ENCODE data around the gene VDR.

The VDR gene

GRCh38 chr12:47808050-47808449 is 96.7 kb downstream of the VDR start:
- Mint-ChIP-seq H3K9me3 (no peaks in the 10 kb centered on the region), H3K4me1 (ENCODE audit: low read depth) (peaks cover 98% of the 10 kb centered on the region), H3K27me3 (no peaks in the 10 kb centered on the region), H3K27ac (peak overlapping the region; percentile 96), H3K4me3 (peak overlapping the region; percentile 77), H3K36me3 (ENCODE audit: low read depth) (peaks cover 54% of the 10 kb centered on the region)

DNA sequence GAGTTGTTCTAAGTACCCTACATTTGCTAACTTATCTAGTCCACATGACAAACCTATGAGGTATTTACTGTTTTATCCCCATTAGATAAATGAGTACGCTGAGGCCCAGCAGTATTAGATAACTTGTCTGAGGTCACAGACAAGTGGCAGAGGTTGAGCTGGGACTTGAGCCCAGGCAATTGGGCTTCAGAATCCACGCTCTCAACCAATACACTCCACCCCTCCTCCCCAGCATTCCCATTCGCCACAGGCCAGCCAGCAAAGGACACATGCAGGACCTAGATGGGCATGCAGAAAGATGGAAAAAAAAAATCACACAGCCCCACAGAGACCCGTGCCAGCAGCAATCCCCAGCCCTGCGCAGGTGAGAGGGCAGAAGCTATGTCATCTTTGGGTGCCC is 97.5 kb downstream of the VDR start:
- H3K9me3 Mint-ChIP-seq, result no peaks in the 10 kb centered on the region
- H3K36me3 Mint-ChIP-seq (ENCODE audit: low read depth), result peaks cover 52% of the 10 kb centered on the region
- no peaks in the 10 kb centered on the region for H3K27me3 Mint-ChIP-seq
- H3K27ac Mint-ChIP-seq, result peak overlapping the region; percentile 96
- H3K4me3 Mint-ChIP-seq, result peak overlapping the region; percentile 77
- peaks cover 100% of the 10 kb centered on the region for H3K4me1 Mint-ChIP-seq (ENCODE audit: low read depth)

GRCh38 chr12:47805417-47805816 is 99.4 kb downstream of the VDR start:
- Mint-ChIP-seq H3K36me3 (ENCODE audit: low read depth) (peaks cover 50% of the 10 kb centered on the region), H3K4me1 (ENCODE audit: low read depth) (peaks cover 96% of the 10 kb centered on the region), H3K27me3 (no peaks in the 10 kb centered on the region), H3K9me3 (no peaks in the 10 kb centered on the region), H3K4me3 (peak overlapping the region; percentile 54), H3K27ac (peak overlapping the region; percentile 96)

- no peaks in the 10 kb centered on the region for H3K27me3 Mint-ChIP-seq
- H3K4me1 Mint-ChIP-seq (ENCODE audit: low read depth), result peaks cover 96% of the 10 kb centered on the region
- H3K9me3 Mint-ChIP-seq, result no peaks in the 10 kb centered on the region
- H3K36me3 Mint-ChIP-seq (ENCODE audit: low read depth), result peaks cover 56% of the 10 kb centered on the region
- peak overlapping the region; percentile 96 for H3K27ac Mint-ChIP-seq
- H3K4me3 Mint-ChIP-seq, result no peak overlapping the region
Measured at GRCh38 chr12:47804171-47804570, 100.6 kb downstream of the VDR start.

- Mint-ChIP-seq H3K36me3 (ENCODE audit: low read depth) (peaks cover 59% of the 10 kb centered on the region), H3K27ac (peak overlapping the region; percentile 96), H3K9me3 (no peaks in the 10 kb centered on the region), H3K4me1 (ENCODE audit: low read depth) (peaks cover 95% of the 10 kb centered on the region), H3K4me3 (peak overlapping the region; percentile 12), H3K27me3 (no peaks in the 10 kb centered on the region)
Measured at GRCh38 chr12:47803191-47803875, 101.5 kb downstream of the VDR start.

DNA sequence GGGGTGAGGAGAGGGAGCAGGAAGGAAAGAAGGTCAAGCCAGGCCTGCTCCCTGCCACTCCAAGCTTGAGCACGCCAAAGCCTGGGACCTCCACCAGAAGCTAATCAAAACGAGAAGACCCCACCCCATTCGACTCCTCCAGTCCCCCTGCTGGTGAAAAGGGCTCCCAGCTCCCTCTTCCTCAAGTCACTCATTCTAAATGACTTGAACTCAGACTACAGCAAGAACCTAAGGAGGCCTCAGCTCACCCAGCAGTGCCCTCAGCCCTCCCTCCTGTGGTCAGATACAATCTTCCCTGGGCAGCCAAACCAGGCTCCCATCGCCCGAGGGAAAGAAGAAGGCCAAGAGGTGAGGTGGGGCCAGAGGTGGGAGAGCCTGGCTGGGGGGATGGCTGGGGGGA is 102.5 kb downstream of the VDR start:
- Mint-ChIP-seq H3K36me3 (ENCODE audit: low read depth) (peaks cover 64% of the 10 kb centered on the region), H3K4me3 (no peak overlapping the region), H3K27me3 (no peaks in the 10 kb centered on the region), H3K27ac (peak overlapping the region; percentile 96), H3K9me3 (no peaks in the 10 kb centered on the region), H3K4me1 (ENCODE audit: low read depth) (peaks cover 85% of the 10 kb centered on the region)

- Mint-ChIP-seq H3K4me1 (ENCODE audit: low read depth) (peaks cover 81% of the 10 kb centered on the region), H3K27ac (peak overlapping the region; percentile 96), H3K36me3 (ENCODE audit: low read depth) (peaks cover 63% of the 10 kb centered on the region), H3K27me3 (no peaks in the 10 kb centered on the region), H3K9me3 (no peaks in the 10 kb centered on the region), H3K4me3 (no peak overlapping the region)
Measured at GRCh38 chr12:47801904-47802246, 102.9 kb downstream of the VDR start.

DNA sequence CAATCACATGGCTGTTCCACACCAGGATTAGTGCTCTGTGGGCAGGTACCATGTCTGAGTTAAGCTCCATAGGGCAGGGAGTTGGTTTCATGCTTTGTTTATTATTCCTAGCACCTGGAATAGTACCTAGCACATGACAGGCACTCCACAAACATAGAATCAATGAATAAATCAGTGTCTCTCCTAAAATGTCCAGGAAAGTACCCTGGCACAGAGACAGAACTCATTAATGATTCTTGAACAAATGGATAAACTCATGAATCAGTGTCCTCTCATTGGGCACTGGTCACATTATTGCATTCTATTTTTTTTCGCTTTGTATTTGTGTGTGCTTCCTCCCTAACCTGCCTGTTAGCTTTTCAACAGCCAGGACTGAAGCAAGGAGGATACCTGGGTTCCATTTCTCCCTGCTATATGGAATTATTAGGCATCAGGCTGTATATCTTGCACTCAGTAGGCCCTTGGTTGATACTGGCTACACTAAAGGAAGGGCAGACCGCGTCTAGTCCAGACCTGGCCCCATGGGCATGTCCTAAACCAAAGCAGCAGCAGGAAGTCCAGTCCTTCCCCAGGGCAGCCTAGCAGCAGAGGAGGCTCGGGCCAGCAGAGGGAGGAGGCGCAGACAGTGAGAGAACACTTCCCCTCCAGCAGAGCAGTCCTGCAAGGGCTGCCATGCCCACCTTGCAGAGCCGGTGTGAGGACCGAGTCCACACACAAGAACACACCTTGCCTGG is 103.5 kb downstream of the VDR start:
- no peak overlapping the region for H3K4me3 Mint-ChIP-seq
- peaks cover 75% of the 10 kb centered on the region for H3K4me1 Mint-ChIP-seq (ENCODE audit: low read depth)

GRCh38 chr12:47800582-47800981 is 104.2 kb downstream of the VDR start:
- Mint-ChIP-seq H3K27ac (no peak overlapping the region), H3K27me3 (no peaks in the 10 kb centered on the region), H3K4me1 (ENCODE audit: low read depth) (peaks cover 68% of the 10 kb centered on the region), H3K4me3 (no peak overlapping the region), H3K36me3 (ENCODE audit: low read depth) (peaks cover 53% of the 10 kb centered on the region), H3K9me3 (no peaks in the 10 kb centered on the region)

More for the DNA sequence above, 103.5 kb downstream of the VDR start:
- Mint-ChIP-seq H3K9me3 (no peaks in the 10 kb centered on the region), H3K36me3 (ENCODE audit: low read depth) (peaks cover 58% of the 10 kb centered on the region), H3K27me3 (no peaks in the 10 kb centered on the region), H3K27ac (peak overlapping the region; percentile 96)

DNA sequence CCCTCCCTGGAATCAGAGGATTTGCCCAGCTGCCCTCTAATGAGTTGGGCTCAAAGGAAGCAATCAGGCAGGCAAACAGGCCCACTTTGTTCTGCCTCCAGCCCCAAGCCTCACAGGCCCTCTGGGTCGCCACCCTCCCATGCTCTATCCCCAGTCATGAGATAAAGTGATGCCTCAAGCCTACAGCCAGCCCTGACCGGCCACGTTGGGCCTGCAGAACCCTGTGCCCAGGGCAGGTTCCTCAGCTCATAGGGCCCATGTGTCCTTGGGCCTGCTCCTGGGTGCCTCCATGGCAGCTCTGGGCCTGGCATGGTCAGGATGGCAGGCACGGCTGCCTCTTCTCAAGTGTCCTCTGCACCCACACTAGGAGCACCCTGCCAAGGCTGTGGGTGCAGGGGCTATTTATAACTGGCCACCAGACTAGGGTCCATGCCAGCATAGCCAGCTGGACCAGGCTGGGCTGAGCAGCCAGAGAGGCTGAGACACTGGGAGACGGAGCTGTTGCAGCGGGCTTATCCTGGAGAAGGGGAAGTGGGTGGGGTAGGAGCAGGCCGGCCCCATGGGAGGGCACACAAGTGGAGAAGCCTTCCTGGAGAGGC is 105.3 kb downstream of the VDR start:
- peaks cover 56% of the 10 kb centered on the region for H3K4me1 Mint-ChIP-seq (ENCODE audit: low read depth)
- H3K36me3 Mint-ChIP-seq (ENCODE audit: low read depth), result peaks cover 49% of the 10 kb centered on the region
- no peak overlapping the region for H3K4me3 Mint-ChIP-seq
- H3K9me3 Mint-ChIP-seq, result no peaks in the 10 kb centered on the region
- H3K27ac Mint-ChIP-seq, result peak overlapping the region; percentile 72
- no peaks in the 10 kb centered on the region for H3K27me3 Mint-ChIP-seq

GRCh38 chr12:47798382-47798948 is 106.3 kb downstream of the VDR start:
- no peaks in the 10 kb centered on the region for H3K9me3 Mint-ChIP-seq
- peak overlapping the region; percentile 76 for H3K27ac Mint-ChIP-seq
- H3K4me3 Mint-ChIP-seq, result no peak overlapping the region
- no peaks in the 10 kb centered on the region for H3K27me3 Mint-ChIP-seq
- peaks cover 50% of the 10 kb centered on the region for H3K36me3 Mint-ChIP-seq (ENCODE audit: low read depth)
- H3K4me1 Mint-ChIP-seq (ENCODE audit: low read depth), result peaks cover 47% of the 10 kb centered on the region

- H3K36me3 Mint-ChIP-seq (ENCODE audit: low read depth), result peaks cover 53% of the 10 kb centered on the region
- H3K27ac Mint-ChIP-seq, result peak overlapping the region; percentile 58
- H3K27me3 Mint-ChIP-seq, result no peaks in the 10 kb centered on the region
- peaks cover 36% of the 10 kb centered on the region for H3K4me1 Mint-ChIP-seq (ENCODE audit: low read depth)
- no peak overlapping the region for H3K4me3 Mint-ChIP-seq
- no peaks in the 10 kb centered on the region for H3K9me3 Mint-ChIP-seq
Measured at GRCh38 chr12:47797441-47797840, 107.4 kb downstream of the VDR start.

DNA sequence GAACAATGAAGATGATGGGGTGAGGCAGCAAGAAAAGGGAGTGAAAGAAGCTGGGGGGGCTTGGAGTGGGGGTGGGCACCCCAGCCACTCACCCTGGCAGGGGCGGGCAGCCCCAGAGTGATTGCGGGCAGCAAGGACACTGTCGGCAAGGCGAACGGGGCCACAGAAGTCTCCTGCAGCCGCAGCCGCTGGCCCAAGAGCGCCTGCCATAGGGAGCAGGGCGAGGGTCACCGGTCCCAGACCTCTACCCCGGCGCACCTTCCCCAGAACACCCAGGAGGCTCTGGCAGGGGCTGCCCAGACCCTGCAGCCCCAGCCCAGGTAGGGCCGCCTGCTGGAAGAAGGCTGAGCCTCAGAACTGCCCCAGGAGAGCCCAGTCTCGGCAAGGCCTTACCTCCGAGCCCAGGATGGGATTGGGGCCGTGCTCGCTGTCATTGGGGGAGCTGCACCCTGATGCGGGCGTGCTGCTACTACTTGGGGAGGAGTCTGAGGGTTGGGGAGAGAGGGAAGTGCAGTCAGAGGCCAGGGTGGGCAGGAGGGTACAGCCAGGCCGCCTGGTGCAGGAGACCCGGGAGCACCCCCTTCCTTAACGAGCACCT is 108.9 kb downstream of the VDR start:
- Mint-ChIP-seq H3K4me3 (no peak overlapping the region), H3K36me3 (ENCODE audit: low read depth) (peaks cover 55% of the 10 kb centered on the region), H3K4me1 (ENCODE audit: low read depth) (peaks cover 24% of the 10 kb centered on the region), H3K9me3 (no peaks in the 10 kb centered on the region), H3K27me3 (no peaks in the 10 kb centered on the region), H3K27ac (no peak overlapping the region)

DNA sequence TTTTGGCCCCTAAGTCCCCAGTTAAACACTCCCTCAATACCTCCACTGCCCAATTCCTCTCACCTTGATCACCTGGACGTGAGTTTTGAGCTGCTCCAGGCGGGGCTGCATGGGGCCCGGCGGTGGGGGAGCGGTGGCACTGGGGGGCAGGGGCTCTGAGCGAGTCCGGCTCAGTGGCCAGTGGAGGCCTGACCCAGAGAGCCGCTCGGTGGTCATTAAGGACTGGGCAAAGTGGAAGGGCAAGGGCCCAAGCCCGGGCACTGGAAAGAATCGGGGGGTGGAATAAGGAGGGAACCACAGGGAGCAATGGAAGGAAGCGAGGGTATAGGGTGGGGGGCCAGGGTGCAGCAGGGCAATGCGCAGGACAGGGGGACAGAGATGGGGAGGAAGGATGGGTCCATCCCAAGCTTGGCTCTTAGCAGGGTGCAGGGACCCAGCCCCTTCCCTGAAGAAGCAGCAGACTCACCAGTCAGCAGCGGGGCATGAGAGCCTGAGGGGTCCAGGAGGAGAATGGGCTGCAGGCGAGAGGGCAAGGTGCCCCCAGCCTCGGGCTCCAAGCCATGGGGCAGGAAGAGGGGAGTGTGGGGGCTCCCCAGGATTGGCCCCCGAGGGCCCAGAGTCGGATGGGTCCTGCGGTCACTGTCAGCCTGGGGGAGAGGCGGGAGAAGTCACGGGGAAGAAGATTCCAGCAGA is 109.5 kb downstream of the VDR start:
- H3K9me3 Mint-ChIP-seq, result no peaks in the 10 kb centered on the region
- no peak overlapping the region for H3K27ac Mint-ChIP-seq
- no peaks in the 10 kb centered on the region for H3K27me3 Mint-ChIP-seq
- peaks cover 60% of the 10 kb centered on the region for H3K36me3 Mint-ChIP-seq (ENCODE audit: low read depth)
- peaks cover 18% of the 10 kb centered on the region for H3K4me1 Mint-ChIP-seq (ENCODE audit: low read depth)
- H3K4me3 Mint-ChIP-seq, result no peak overlapping the region

All from stimulated activated naive CD8-positive, alpha-beta T cell treated with anti-CD3 and anti-CD28 coated beads, Interleukin-15, Interleukin-2, amounts not matched to agents 100 ng/mL and 50 ng/mL, for 24 hours (primary cell).